HepG2 (cell line): ENCODE data around the gene DUS2. TPM values are rescaled to one million over a fixed set of nuclear protein-coding genes. Genes with fewer than 3 reads are reported as not detected.

Experiments
- AGO2 ChIP-seq: fragments of 200-400 bp; formaldehyde crosslinking; optimal IDR thresholded peaks from 2 replicates; pipeline ENCODE3; 2017; ENCODE audit warnings: mild to moderate bottlenecking, low read depth, low read length, moderate library complexity
- ATM ChIP-seq: fragments of 450-650 bp; IDR thresholded peaks from 2 replicates; pipeline ENCODE4 v1.7.1; 2017; ENCODE audit warnings: mild to moderate bottlenecking, borderline replicate concordance
- DNMT3B ChIP-seq: conservative IDR thresholded peaks from 2 replicates; pipeline ENCODE4 v1.6.1; 2016; ENCODE audit warnings: missing biosample characterization, control low read depth
- E2F1 ChIP-seq: sonication (generic); formaldehyde crosslinking; IDR thresholded peaks from 2 replicates; pipeline ENCODE4 v1.5.0; 2020; ENCODE audit warnings: missing genetic modification reagents
- ESRRA ChIP-seq: sonication (generic); formaldehyde crosslinking; IDR thresholded peaks from 2 replicates; pipeline ENCODE4 v1.5.1; 2020; ENCODE audit warnings: mild to moderate bottlenecking, low read depth, missing genetic modification reagents
- HDAC1 ChIP-seq: sonication (generic); formaldehyde crosslinking; IDR thresholded peaks from 2 replicates; pipeline ENCODE4 v1.5.1; 2020; ENCODE audit warnings: mild to moderate bottlenecking, missing genetic modification reagents
- KDM5B ChIP-seq: sonication (generic); formaldehyde crosslinking; IDR thresholded peaks from 2 replicates; pipeline ENCODE4 v1.4.0; 2020; ENCODE audit warnings: missing genetic modification reagents, mild to moderate bottlenecking, borderline replicate concordance
- KLF9 ChIP-seq: IDR thresholded peaks from 2 replicates; pipeline ENCODE4 v1.6.1; 2016; ENCODE audit warnings: low read depth
- MATR3 ChIP-seq: sonication (generic); formaldehyde crosslinking; IDR thresholded peaks from 2 replicates; pipeline ENCODE4 v1.4.0; 2020; ENCODE audit warnings: missing genetic modification reagents
- MEF2D ChIP-seq: sonication (generic); formaldehyde crosslinking; IDR thresholded peaks from 2 replicates; pipeline ENCODE4 v1.5.1; 2020; ENCODE audit warnings: mild to moderate bottlenecking, missing genetic modification reagents
- MIER3 ChIP-seq: IDR thresholded peaks from 2 replicates; pipeline ENCODE4 v1.6.1; 2016; ENCODE audit warnings: missing compliant biosample characterization, borderline replicate concordance
- MTA3 ChIP-seq: sonication (generic); formaldehyde crosslinking; IDR thresholded peaks from 2 replicates; pipeline ENCODE4 v1.4.0; 2020; ENCODE audit warnings: missing genetic modification reagents
- NCOA2 ChIP-seq: sonication (generic); formaldehyde crosslinking; IDR thresholded peaks from 2 replicates; pipeline ENCODE4 v1.8.0; 2022; ENCODE audit warnings: inconsistent platforms
- NFIC ChIP-seq: IDR thresholded peaks from 2 replicates; pipeline ENCODE4 v1.6.1; 2012; ENCODE audit warnings: mild to moderate bottlenecking, low read length, inconsistent platforms
- NR2F2 ChIP-seq: IDR thresholded peaks from 2 replicates; pipeline ENCODE4 v1.6.1; 2012; ENCODE audit warnings: low read depth, inconsistent platforms, borderline replicate concordance
- PTBP1 ChIP-seq: fragments of 200-400 bp; formaldehyde crosslinking; IDR thresholded peaks from 2 replicates; pipeline ENCODE4 v1.6.1; 2018; ENCODE audit warnings: low read length, low read depth; ENCODE audit not compliant: poor library complexity, severe bottlenecking
- RARA ChIP-seq: IDR thresholded peaks from 2 replicates; pipeline ENCODE4 v1.6.1; 2016; ENCODE audit warnings: missing genetic modification reagents, missing compliant biosample characterization
- RCOR2 ChIP-seq: IDR thresholded peaks from 2 replicates; pipeline ENCODE4 v1.6.1; 2016; ENCODE audit warnings: missing biosample characterization, missing genetic modification reagents
- REL ChIP-seq: sonication (generic); formaldehyde crosslinking; conservative IDR thresholded peaks from 2 replicates; pipeline ENCODE4 v1.8.0; 2022; ENCODE audit warnings: mild to moderate bottlenecking, missing genetic modification reagents, moderate library complexity
- RNF2 ChIP-seq: fragments of 450-650 bp; conservative IDR thresholded peaks from 2 replicates; pipeline ENCODE4 v1.6.1; 2016; ENCODE audit warnings: low read depth
- ZNF335 ChIP-seq: sonication (generic); formaldehyde crosslinking; IDR thresholded peaks from 2 replicates; pipeline ENCODE4 v1.4.0; 2020; ENCODE audit warnings: missing genetic modification reagents
- ZNF337 ChIP-seq: sonication (generic); formaldehyde crosslinking; IDR thresholded peaks from 2 replicates; pipeline ENCODE4 v1.5.1; 2020; ENCODE audit warnings: missing genetic modification reagents, low read depth, mild to moderate bottlenecking, borderline replicate concordance
- ZNF513 ChIP-seq: sonication (generic); formaldehyde crosslinking; conservative IDR thresholded peaks from 2 replicates; pipeline ENCODE4 v1.5.0; 2020; ENCODE audit warnings: missing genetic modification reagents
- ZNF546 ChIP-seq: sonication (generic); formaldehyde crosslinking; conservative IDR thresholded peaks from 2 replicates; pipeline ENCODE4 v1.8.1; 2023; ENCODE audit warnings: mild to moderate bottlenecking, missing genetic modification reagents
- ZNF556 ChIP-seq: sonication (generic); formaldehyde crosslinking; IDR thresholded peaks from 2 replicates; pipeline ENCODE4 v1.4.0; 2020; ENCODE audit warnings: mild to moderate bottlenecking, missing genetic modification reagents, borderline replicate concordance
- ZNF567 ChIP-seq: sonication (generic); formaldehyde crosslinking; IDR thresholded peaks from 2 replicates; pipeline ENCODE4 v1.8.1; 2023; ENCODE audit warnings: mild to moderate bottlenecking, missing genetic modification reagents, borderline replicate concordance
- ZNF737 ChIP-seq: sonication (generic); formaldehyde crosslinking; IDR thresholded peaks from 2 replicates; pipeline ENCODE4 v1.5.0; 2020; ENCODE audit warnings: missing genetic modification reagents, mild to moderate bottlenecking, borderline replicate concordance
- polyA plus RNA-seq, 8 experiments: library from polyadenylated mRNA; depleted of rRNA in 3 of 8; stranded (reverse) in 7 of 8; unstranded in 1 of 8; fragments of >200 nt; fragmentation: Illumina TruSeq in 4 of 8; extraction: Trizol in 4 of 8; gene quantifications; 2 replicates each; pipeline versions ENCODE4 v1.2.1 to v1.2.3, GENCODE V29; 2011 to 2016; ENCODE audit warnings: low read depth in 4 of 8, missing spikeins in 1 of 8, mixed read lengths in 1 of 8; ENCODE audit not compliant: insufficient read depth in 1 of 8
- total RNA-seq, 5 experiments: library from RNA; depleted of rRNA; stranded (reverse); fragments of >200 nt; fragmentation: Illumina TruSeq; extraction: Trizol; gene quantifications; 2 replicates each; pipeline ENCODE4 v1.2.3, GENCODE V29; 2016; ENCODE audit warnings: low read depth in 1 of 5
- TF ChIP-seq, protein P1 (sequence below): sonication (generic); formaldehyde crosslinking; IDR thresholded peaks from 2 replicates; pipeline ENCODE4 v1.8.1; 2023; ENCODE audit warnings: mild to moderate bottlenecking, missing genetic modification reagents, borderline replicate concordance

DUS2 gene
- total and polyA plus RNA-seq, 2 of the 13 experiments (the other 11 are each of a cell fraction or from before 2014, with no cell fraction given) = 17.8 to 25.1 TPM

- TF ChIP-seq KDM5B (CRISPR knock-in tag) = peak; percentile 85
- TF ChIP-seq NCOA2 (CRISPR knock-in tag) = no peak; the same call in 1 of the 2 replicates
- 0 out of 2 replicates have a peak, but pooled peaks have one; percentile 63 for TF ChIP-seq HDAC1 (CRISPR knock-in tag)
- TF ChIP-seq MTA3 = no peak
- TF ChIP-seq DNMT3B (CRISPR knock-in tag) = no peak
- no peak for TF ChIP-seq MEF2D (CRISPR knock-in tag)
- TF ChIP-seq ZNF337 (CRISPR knock-in tag) = no peak
- no peak for TF ChIP-seq ZNF567
- TF ChIP-seq ZNF737 (CRISPR knock-in tag) = no peak
- no peak for TF ChIP-seq ZNF556 (CRISPR knock-in tag)
- no peak for TF ChIP-seq NR2F2
- no peak; the same call in 1 of the 2 replicates for TF ChIP-seq REL (CRISPR knock-in tag)
- 0 out of 2 replicates have a peak, but pooled peaks have one; percentile 23 for TF ChIP-seq ZNF513 (CRISPR knock-in tag)
- TF ChIP-seq PTBP1 = no peak
- no peak for TF ChIP-seq NFIC
- TF ChIP-seq, protein P1, sequence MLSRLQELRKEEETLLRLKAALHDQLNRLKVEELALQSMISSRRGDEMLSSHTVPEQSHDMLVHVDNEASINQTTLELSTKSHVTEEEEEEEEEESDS (CRISPR knock-in tag) = no peak
- no peak for TF ChIP-seq ZNF335
- no peak; the same call in 1 of the 2 replicates for TF ChIP-seq E2F1
- no peak for TF ChIP-seq KLF9 (CRISPR knock-in tag)
- TF ChIP-seq RARA = no peak
- no peak for TF ChIP-seq ESRRA
- TF ChIP-seq RCOR2 (CRISPR knock-in tag) = no peak
- no peak for TF ChIP-seq ZNF546
- no peak for TF ChIP-seq MATR3
- no peak for TF ChIP-seq ATM
- TF ChIP-seq RNF2 = no peak
- peak; percentile 86 for TF ChIP-seq AGO2
- TF ChIP-seq MIER3 (CRISPR knock-in tag) = no peak
Observed at GRCh38 chr16:68085259-68086071, 62.4 kb downstream of the DUS2 start, which contains the start of gene NFATC3 (continued).
